Measurements from ENCODE around the gene C1QTNF9.
"Not testable (repeated sequence)": the region's sequence is repeated elsewhere in the genome, so short reads cannot be mapped to it uniquely, and the experiment has no call there.

The C1QTNF9 gene

DNA sequence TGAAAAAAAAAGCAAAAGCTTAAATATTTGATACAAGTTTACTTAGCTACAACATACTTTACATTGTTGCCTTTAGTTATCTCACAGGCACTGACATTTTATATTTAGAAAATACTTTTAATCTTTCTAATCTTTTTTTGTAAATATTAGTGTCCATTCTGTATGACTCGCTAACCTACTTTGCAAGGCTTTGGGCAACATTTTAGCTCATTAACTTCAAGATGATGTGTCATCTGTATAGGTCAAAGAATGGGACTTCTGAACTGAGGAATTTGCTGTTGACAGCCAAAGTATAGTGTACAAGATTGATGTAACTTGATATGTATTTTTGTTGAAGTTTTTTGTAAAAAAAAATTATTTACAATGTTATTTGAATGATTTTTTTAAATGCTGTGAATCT is 2.7 kb upstream of the C1QTNF9 start:
- no peak overlapping the region for H3K4me3 ChIP-seq (ENCODE audit: low read depth, low read length)
- TF ChIP-seq, protein P1, sequence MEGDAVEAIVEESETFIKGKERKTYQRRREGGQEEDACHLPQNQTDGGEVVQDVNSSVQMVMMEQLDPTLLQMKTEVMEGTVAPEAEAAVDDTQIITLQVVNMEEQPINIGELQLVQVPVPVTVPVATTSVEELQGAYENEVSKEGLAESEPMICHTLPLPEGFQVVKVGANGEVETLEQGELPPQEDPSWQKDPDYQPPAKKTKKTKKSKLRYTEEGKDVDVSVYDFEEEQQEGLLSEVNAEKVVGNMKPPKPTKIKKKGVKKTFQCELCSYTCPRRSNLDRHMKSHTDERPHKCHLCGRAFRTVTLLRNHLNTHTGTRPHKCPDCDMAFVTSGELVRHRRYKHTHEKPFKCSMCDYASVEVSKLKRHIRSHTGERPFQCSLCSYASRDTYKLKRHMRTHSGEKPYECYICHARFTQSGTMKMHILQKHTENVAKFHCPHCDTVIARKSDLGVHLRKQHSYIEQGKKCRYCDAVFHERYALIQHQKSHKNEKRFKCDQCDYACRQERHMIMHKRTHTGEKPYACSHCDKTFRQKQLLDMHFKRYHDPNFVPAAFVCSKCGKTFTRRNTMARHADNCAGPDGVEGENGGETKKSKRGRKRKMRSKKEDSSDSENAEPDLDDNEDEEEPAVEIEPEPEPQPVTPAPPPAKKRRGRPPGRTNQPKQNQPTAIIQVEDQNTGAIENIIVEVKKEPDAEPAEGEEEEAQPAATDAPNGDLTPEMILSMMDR (IDR thresholded peaks at IDR 0.05; ENCODE audit: low read depth, low read length, missing control alignments): no peak
- H3K36me3 ChIP-seq (replicated peaks): no peaks in the 10 kb centered on the region
- DNase-seq: peak; percentile 5
- no peak overlapping the region for H3K27ac ChIP-seq
- no peaks in the 10 kb centered on the region for H3K27me3 ChIP-seq (replicated peaks)
- in situ Hi-C loops (cut with HindIII; ENCODE audit: low pct_ligation_motif_present, low sequenced_read_pairs): no loop called here

DNA sequence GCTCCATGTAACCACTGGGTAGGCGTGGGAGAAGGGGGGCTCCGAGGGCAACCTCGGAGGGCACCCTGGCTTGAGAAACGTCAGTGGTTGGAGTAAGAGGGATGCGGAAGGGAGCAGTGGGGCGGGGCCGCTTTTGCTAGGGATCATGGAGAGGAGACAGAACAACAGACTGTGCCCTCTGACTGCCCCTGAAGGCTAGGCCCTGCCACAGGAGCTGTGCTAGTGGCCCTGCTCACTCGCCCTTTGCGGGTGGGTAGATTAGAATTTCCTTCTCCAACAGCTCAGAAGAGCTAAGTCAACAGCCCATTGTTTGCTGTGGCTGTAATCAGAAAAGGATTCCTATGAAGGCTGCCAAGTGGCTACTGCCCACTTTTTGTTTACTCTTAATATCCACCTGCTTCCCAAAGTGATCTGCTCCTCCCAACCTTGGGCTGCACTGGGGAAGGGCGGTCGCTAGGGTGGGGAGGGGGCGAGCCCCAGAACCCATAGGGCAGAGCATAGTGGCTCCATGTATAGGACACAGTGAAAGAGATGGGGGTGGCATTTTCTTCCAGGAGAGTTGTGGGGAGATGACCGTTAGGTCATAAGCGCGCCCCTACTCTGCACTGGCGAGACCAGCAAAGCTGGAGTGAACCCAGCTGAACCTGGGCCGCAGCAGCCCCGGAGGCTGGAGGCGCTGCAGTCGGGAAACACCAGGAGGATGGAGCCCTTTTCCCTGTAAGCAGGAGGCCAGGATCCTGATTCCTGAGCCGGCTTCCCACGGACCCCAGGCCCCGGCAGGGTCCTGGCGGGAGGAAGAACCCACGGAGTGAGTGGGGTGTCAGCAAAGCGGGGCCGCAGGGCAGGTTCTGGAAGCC is 1.9 kb upstream of the C1QTNF9 start:
- Histone ChIP-seq H3K4me3 (ENCODE audit: low read depth, low read length) (no peak overlapping the region), H3K27me3 (replicated peaks) (no peaks in the 10 kb centered on the region), H3K36me3 (replicated peaks) (no peaks in the 10 kb centered on the region), H3K27ac (no peak overlapping the region)
- DNase-seq: no peak
- TF ChIP-seq, protein P1 (IDR thresholded peaks at IDR 0.05; ENCODE audit: low read depth, low read length, missing control alignments): no peak
- in situ Hi-C loops (cut with HindIII; ENCODE audit: low pct_ligation_motif_present, low sequenced_read_pairs): no loop called here

DNA sequence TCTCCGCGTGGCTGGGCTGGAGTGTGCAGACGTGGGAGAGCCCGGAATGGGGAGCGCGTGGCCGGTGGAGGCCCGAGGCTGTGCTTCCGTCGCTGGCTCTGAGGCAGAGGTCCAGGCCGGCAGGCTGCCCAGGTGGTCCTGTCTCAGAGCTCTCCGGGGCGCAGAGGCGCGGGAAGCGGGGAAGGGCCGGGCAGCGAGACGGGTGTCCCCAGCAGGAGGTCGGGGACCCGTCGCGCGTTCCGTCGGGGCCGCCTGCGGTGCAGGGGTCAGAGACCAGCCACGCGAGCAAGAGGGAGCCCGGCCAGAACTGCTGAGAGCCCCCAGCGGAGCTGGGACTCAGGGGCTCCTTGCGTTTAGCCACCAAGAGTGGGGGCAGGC is 1.3 kb upstream of the C1QTNF9 start:
- Histone ChIP-seq H3K27me3 (replicated peaks) (no peaks in the 10 kb centered on the region), H3K36me3 (replicated peaks) (no peaks in the 10 kb centered on the region), H3K27ac (no peak overlapping the region), H3K4me3 (ENCODE audit: low read depth, low read length) (no peak overlapping the region)
- in situ Hi-C loops (cut with HindIII; ENCODE audit: low pct_ligation_motif_present, low sequenced_read_pairs): no loop called here
- no peak for DNase-seq
- TF ChIP-seq, protein P1 (IDR thresholded peaks at IDR 0.05; ENCODE audit: low read depth, low read length, missing control alignments): no peak

DNA sequence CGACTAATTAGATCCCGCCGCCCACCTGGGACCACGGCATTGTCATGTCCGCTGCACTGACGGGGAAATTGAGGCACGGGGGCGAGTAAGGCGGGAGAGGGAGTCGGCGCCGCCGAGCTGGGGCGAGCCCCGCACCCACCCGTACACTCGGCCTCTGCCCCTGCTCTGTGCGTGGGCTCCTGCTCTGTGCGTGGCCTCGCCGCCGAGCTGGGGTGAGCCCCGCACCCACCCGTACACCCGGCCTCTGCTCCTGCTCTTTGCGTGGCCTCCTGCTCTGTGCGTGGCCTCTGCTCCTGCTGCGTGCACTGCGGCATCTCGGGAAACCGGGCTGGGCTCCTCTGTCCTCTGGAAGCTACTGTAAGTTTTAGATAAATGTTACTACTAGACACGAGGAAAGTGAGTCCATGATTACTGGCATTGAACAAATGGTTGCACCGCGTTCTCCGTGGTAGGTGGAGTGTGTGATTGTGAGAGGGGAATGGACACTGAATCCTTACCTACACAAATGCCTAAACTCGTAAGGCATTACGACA is 826 bp upstream of the C1QTNF9 start:
- Histone ChIP-seq H3K27me3 (replicated peaks) (no peaks in the 10 kb centered on the region), H3K27ac (no peak overlapping the region), H3K36me3 (replicated peaks) (no peaks in the 10 kb centered on the region), H3K4me3 (ENCODE audit: low read depth, low read length) (no peak overlapping the region)
- in situ Hi-C loops (cut with HindIII; ENCODE audit: low pct_ligation_motif_present, low sequenced_read_pairs): no loop called here
- TF ChIP-seq, protein P1 (IDR thresholded peaks at IDR 0.05; ENCODE audit: low read depth, low read length, missing control alignments): no peak
- DNase-seq: no peak

DNA sequence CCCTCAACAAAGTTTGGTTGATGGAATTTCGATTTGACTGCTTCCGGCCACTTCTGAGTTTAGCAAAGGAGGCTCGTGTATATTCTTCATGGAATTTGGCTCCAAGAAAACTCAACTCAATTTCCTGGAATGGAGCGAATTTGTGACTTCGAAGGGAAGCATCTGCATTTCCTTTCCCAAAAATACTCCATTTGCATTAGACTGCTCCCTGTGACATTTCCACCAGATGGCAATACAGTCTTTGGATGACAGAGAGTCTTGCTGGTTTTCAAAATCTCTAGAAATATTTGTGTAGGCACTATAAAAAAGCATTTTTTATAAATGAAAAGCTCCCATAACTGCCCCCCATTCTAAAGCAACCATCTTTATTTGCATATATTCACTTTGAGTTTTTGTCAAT is 4.1 kb downstream of the C1QTNF9 start:
- in situ Hi-C loops (cut with HindIII; ENCODE audit: low pct_ligation_motif_present, low sequenced_read_pairs): no loop called here
- TF ChIP-seq, protein P1 (IDR thresholded peaks at IDR 0.05; ENCODE audit: low read depth, low read length, missing control alignments): peak; percentile 29
- H3K27ac ChIP-seq: no peak overlapping the region
- no peak overlapping the region for H3K4me3 ChIP-seq (ENCODE audit: low read depth, low read length)
- peak; percentile 8 for DNase-seq
- H3K36me3 ChIP-seq (replicated peaks): no peaks in the 10 kb centered on the region
- no peaks in the 10 kb centered on the region for H3K27me3 ChIP-seq (replicated peaks)

DNA sequence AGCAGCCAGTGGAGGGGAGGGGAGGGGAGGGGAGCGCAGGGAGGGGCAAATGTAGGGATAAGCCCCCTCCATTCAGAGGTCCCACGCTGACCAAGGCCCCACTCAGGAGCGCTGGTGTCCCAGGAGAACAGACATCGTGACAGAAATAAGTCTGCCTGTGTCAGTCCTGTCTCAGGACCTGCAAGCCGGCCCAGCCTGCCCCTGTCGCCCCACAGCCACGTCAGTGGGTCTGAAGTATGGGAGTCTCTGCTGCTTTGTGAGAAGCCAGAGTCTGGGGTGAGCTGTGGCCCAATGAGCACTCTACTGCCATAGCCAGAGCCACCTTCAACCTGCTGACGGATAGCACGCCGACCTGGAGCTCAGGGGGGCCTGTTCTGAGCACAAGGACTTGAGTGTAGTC is 8.5 kb downstream of the C1QTNF9 start:
- H3K36me3 ChIP-seq (replicated peaks); H3K27ac ChIP-seq; H3K4me3 ChIP-seq (ENCODE audit: low read depth, low read length); DNase-seq; H3K27me3 ChIP-seq (replicated peaks); in situ Hi-C loops (cut with HindIII; ENCODE audit: low pct_ligation_motif_present, low sequenced_read_pairs): not testable (repeated sequence)

DNA sequence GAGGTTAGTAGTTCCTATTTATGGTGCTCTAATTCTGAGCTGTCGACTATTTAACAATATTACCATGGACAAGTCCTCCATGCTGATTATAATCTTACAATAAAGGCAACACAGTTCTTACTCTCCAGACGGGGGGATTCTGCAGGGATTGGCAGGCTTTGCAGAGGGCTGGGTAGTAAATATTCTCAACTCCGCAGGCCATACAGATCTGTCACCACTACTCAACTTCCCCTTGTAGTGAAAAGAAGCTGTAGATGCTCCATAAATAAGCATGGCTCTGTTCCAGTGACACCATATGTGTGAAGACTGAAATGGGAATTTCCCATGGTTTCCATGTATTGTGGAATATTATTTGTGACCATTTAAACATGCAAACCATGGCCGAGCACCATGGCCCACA is 9.5 kb downstream of the C1QTNF9 start:
- H3K36me3 ChIP-seq (replicated peaks); H3K27ac ChIP-seq; DNase-seq; H3K27me3 ChIP-seq (replicated peaks); in situ Hi-C loops (cut with HindIII; ENCODE audit: low pct_ligation_motif_present, low sequenced_read_pairs); H3K4me3 ChIP-seq (ENCODE audit: low read depth, low read length): not testable (repeated sequence)

DNA sequence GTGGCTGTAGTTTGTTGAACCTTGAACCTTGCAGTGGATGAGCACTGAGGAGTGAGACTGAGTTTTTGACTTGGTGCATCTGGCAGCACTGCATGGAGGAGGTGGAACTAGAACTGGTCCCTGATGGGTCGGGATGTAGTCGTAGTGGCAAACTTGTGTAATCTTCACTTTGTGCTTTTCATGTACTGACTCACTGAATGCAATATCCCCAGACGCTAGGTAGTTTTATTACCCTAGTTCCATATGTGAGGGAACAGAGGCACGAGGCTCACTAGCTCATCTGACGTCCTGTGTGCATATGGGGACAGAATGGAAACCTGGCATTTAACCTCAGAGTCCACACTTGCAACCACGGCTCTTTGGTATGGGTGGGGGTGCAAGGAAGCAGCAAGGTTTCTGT is 10.3 kb downstream of the C1QTNF9 start:
- H3K27me3 ChIP-seq (replicated peaks); DNase-seq; in situ Hi-C loops (cut with HindIII; ENCODE audit: low pct_ligation_motif_present, low sequenced_read_pairs); H3K36me3 ChIP-seq (replicated peaks); H3K4me3 ChIP-seq (ENCODE audit: low read depth, low read length); H3K27ac ChIP-seq: not testable (repeated sequence)

DNA sequence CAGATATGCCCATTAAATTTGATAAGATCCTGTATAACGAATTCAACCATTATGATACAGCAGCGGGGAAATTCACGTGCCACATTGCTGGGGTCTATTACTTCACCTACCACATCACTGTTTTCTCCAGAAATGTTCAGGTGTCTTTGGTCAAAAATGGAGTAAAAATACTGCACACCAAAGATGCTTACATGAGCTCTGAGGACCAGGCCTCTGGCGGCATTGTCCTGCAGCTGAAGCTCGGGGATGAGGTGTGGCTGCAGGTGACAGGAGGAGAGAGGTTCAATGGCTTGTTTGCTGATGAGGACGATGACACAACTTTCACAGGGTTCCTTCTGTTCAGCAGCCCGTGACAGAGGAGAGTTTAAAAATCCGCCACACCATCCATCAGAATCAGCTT is 12.0 kb downstream of the C1QTNF9 start:
- in situ Hi-C loops (cut with HindIII; ENCODE audit: low pct_ligation_motif_present, low sequenced_read_pairs): not testable (repeated sequence)

More for the DNA sequence above, 12.0 kb downstream of the C1QTNF9 start:
- not testable (repeated sequence) for H3K4me3 ChIP-seq (ENCODE audit: low read depth, low read length); H3K36me3 ChIP-seq (replicated peaks); DNase-seq; H3K27ac ChIP-seq; H3K27me3 ChIP-seq (replicated peaks)

Data from brain microvascular endothelial cell (primary cell).